Peyer's patch (tissue), 4 donors: Measurements from ENCODE around the gene R3HDM2.

ENCODE experiments used
- CTCF ChIP-seq, 6 experiments: fragments of 450-650 bp in 4 of 6; fragments of 200-600 bp in 2 of 6; sonication (generic) in 1 of 6; IDR thresholded peaks; one replicate each; pipeline ENCODE4 v1.5.1; 2017 to 2019; ENCODE audit warnings: antibody characterized with exemption in 6 of 6, mild to moderate bottlenecking in 3 of 6, moderate library complexity in 1 of 6
- POLR2A ChIP-seq, 2 donors: fragments of 450-650 bp; IDR thresholded peaks; one replicate each; pipeline ENCODE4 v1.5.1; 2017; ENCODE audit warnings: antibody characterized with exemption in 2 of 2, mild to moderate bottlenecking in 2 of 2, moderate library complexity in 2 of 2

GRCh38 chr12:57229046-57229633 is 201.7 kb downstream of the R3HDM2 start:
- peak in 3 of 6 experiments; percentile 38 to 40 (median 38) for TF ChIP-seq CTCF (IDR thresholded peaks at IDR 0.05)
- no peak for TF ChIP-seq POLR2A (IDR thresholded peaks at IDR 0.05)
